Measurements from ENCODE around the gene NFIC.
"Not testable (repeated sequence)": the region's sequence is repeated elsewhere in the genome, so short reads cannot be mapped to it uniquely, and the experiment has no call there.

NFIC gene

GRCh38 chr19:3383121-3383722, 16.8 kb downstream of the NFIC start:
- TF ChIP-seq CTCF (conservative IDR thresholded peaks at IDR 0.05): no peak

GRCh38 chr19:3386447-3387234, 20.3 kb downstream of the NFIC start:
- no peak overlapping the region for H3K27ac ChIP-seq
- TF ChIP-seq CTCF (conservative IDR thresholded peaks at IDR 0.05): no peak

More at GRCh38 chr19:3383121-3383722, 16.8 kb downstream of the NFIC start:
- H3K27ac ChIP-seq: no peak overlapping the region

GRCh38 chr19:3387645-3388589, 21.5 kb downstream of the NFIC start:
- no peak overlapping the region for H3K27ac ChIP-seq

GRCh38 chr19:3389446-3389778, 23.0 kb downstream of the NFIC start:
- TF ChIP-seq CTCF (conservative IDR thresholded peaks at IDR 0.05): no peak
- no peak overlapping the region for H3K27ac ChIP-seq

More at GRCh38 chr19:3387645-3388589, 21.5 kb downstream of the NFIC start:
- no peak for TF ChIP-seq CTCF (conservative IDR thresholded peaks at IDR 0.05)

GRCh38 chr19:3389876-3390371, 23.5 kb downstream of the NFIC start:
- TF ChIP-seq CTCF (conservative IDR thresholded peaks at IDR 0.05): no peak
- H3K27ac ChIP-seq: no peak overlapping the region

GRCh38 chr19:3391911-3392310, 25.5 kb downstream of the NFIC start:
- H3K27ac ChIP-seq: not testable (repeated sequence)

GRCh38 chr19:3392480-3392879, 26.1 kb downstream of the NFIC start:
- no peak overlapping the region for H3K27ac ChIP-seq
- no peak for TF ChIP-seq CTCF (conservative IDR thresholded peaks at IDR 0.05)
